Neural progenitor cell (in vitro differentiated cells): ENCODE results near the gene ZNF586. TPM values are rescaled to one million over a fixed set of nuclear protein-coding genes. Genes with fewer than 3 reads are reported as not detected.
"Not testable (repeated sequence)": the region's sequence is repeated elsewhere in the genome, so short reads cannot be mapped to it uniquely, and the experiment has no call there.

Source experiments
- DNase-seq: peaks from one replicate; pipeline ENCODE4 v3.0.0-alpha.2; 2016; ENCODE audit warnings: low spot score
- H2AFZ ChIP-seq: fragments of 200-600 bp; sonication (generic); replicated peaks from 2 replicates; pipeline ENCODE4 v1.6.1; 2016; ENCODE audit warnings: antibody characterized with exemption
- H3F3A ChIP-seq: fragments of 200-600 bp; sonication (generic); 2 replicates; pipeline ENCODE4 v1.6.1; 2016; ENCODE audit warnings: antibody characterized with exemption, low read depth
- H3K27ac ChIP-seq: fragments of 200-600 bp; sonication (generic); 2 replicates; pipeline ENCODE4 v1.5.1; 2016; ENCODE audit warnings: mild to moderate bottlenecking
- H3K27me3 ChIP-seq: fragments of 200-600 bp; sonication (generic); 2 replicates; pipeline ENCODE4 v1.6.1; 2016; ENCODE audit warnings: mild to moderate bottlenecking, moderate library complexity
- H3K36me3 ChIP-seq: fragments of 200-600 bp; sonication (generic); 2 replicates; pipeline ENCODE4 v1.5.1; 2016
- H3K4me1 ChIP-seq: fragments of 200-600 bp; sonication (generic); 2 replicates; pipeline ENCODE4 v1.6.1; 2016; ENCODE audit warnings: mixed run types
- H3K4me2 ChIP-seq: fragments of 200-600 bp; sonication (generic); 2 replicates; pipeline ENCODE4 v1.6.1; 2016
- H3K4me3 ChIP-seq: fragments of 200-600 bp; sonication (generic); 2 replicates; pipeline ENCODE4 v1.5.1; 2016
- H3K79me2 ChIP-seq: fragments of 200-600 bp; sonication (generic); 2 replicates; pipeline ENCODE4 v1.6.1; 2016; ENCODE audit warnings: low read depth
- H3K9ac ChIP-seq: fragments of 200-600 bp; sonication (generic); 2 replicates; pipeline ENCODE4 v1.6.1; 2016
- H3K9me3 ChIP-seq: fragments of 200-600 bp; sonication (generic); 2 replicates; pipeline ENCODE4 v1.5.1; 2016; ENCODE audit warnings: low read depth
- H4K20me1 ChIP-seq: fragments of 200-600 bp; sonication (generic); 2 replicates; pipeline ENCODE4 v1.6.1; 2016; ENCODE audit warnings: low read depth
- H3K27ac Mint-ChIP-seq: 3 replicates; pipeline ENCODE4 v1.8.0; 2021; ENCODE audit warnings: mixed read lengths
- H3K27me3 Mint-ChIP-seq: 2 replicates; pipeline ENCODE4 v1.8.0; 2022; ENCODE audit warnings: low read depth, mild to moderate bottlenecking, inconsistent platforms, moderate library complexity, mixed read lengths; ENCODE audit not compliant: insufficient read depth
- H3K36me3 Mint-ChIP-seq: 3 replicates; pipeline ENCODE4 v1.8.0; 2021; ENCODE audit warnings: mixed read lengths
- H3K4me1 Mint-ChIP-seq: 3 replicates; pipeline ENCODE4 v1.8.0; 2021; ENCODE audit warnings: mixed read lengths
- H3K4me3 Mint-ChIP-seq: 3 replicates; pipeline ENCODE4 v1.8.0; 2021; ENCODE audit warnings: mild to moderate bottlenecking, moderate library complexity, mixed read lengths
- H3K9me3 Mint-ChIP-seq: 3 replicates; pipeline ENCODE4 v1.8.0; 2020; ENCODE audit warnings: mixed read lengths
- EZH2 ChIP-seq: fragments of 200-600 bp; sonication (generic); IDR thresholded peaks from 2 replicates; pipeline ENCODE4 v1.6.1; 2017; ENCODE audit warnings: antibody characterized with exemption, mild to moderate bottlenecking, moderate library complexity
- EZH2phosphoT487 ChIP-seq: fragments of 200-600 bp; sonication (generic); IDR thresholded peaks from 2 replicates; pipeline ENCODE4 v1.6.1; 2017; ENCODE audit warnings: antibody characterized with exemption
- total RNA-seq: library from RNA; depleted of rRNA; stranded (reverse); fragments of >200 nt; gene quantifications from 2 replicates; pipeline ENCODE4 v1.2.3, GENCODE V29; 2015; ENCODE audit warnings: low replicate concordance
- TF ChIP-seq, protein P1 (sequence below): fragments of 200-600 bp; sonication (generic); IDR thresholded peaks from 2 replicates; pipeline ENCODE4 v1.5.1; 2017; ENCODE audit warnings: antibody characterized with exemption, mild to moderate bottlenecking

The ZNF586 gene
- total RNA-seq, 1 donor from 2014 or later: 19.8 TPM

DNA sequence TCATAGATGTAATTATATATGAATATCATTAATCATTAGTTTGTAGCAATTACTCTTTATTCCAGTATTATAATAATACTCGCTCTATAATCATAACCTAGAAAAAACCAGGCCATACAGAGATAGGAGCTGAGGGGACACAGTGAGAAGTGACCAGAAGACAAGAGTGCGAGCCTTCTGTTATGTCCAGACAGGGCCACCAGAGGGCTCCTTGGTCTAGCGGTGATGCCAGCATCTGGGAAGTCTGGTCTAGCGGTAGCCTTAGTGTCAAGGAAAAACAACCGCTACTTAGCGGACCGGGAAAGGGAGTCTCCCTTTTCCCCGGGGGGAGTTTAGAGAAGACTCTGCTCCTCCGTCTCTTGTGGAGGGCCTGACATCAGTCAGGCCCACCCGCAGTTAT, 31.2 kb upstream of the ZNF586 start:
- not testable (repeated sequence) for H3K4me2 ChIP-seq, H3K36me3 ChIP-seq, H3K27ac ChIP-seq, H3K27me3 Mint-ChIP-seq, H3K36me3 Mint-ChIP-seq, H4K20me1 ChIP-seq, H3K79me2 ChIP-seq, H3K4me3 ChIP-seq, H3K4me3 Mint-ChIP-seq, H3K9me3 ChIP-seq, H3K9ac ChIP-seq, H3K4me1 ChIP-seq, H3K27ac Mint-ChIP-seq, H3F3A ChIP-seq, H3K4me1 Mint-ChIP-seq
- H3K9me3 Mint-ChIP-seq: peaks cover 54% of the 10 kb centered on the region
- TF ChIP-seq, protein P1, sequence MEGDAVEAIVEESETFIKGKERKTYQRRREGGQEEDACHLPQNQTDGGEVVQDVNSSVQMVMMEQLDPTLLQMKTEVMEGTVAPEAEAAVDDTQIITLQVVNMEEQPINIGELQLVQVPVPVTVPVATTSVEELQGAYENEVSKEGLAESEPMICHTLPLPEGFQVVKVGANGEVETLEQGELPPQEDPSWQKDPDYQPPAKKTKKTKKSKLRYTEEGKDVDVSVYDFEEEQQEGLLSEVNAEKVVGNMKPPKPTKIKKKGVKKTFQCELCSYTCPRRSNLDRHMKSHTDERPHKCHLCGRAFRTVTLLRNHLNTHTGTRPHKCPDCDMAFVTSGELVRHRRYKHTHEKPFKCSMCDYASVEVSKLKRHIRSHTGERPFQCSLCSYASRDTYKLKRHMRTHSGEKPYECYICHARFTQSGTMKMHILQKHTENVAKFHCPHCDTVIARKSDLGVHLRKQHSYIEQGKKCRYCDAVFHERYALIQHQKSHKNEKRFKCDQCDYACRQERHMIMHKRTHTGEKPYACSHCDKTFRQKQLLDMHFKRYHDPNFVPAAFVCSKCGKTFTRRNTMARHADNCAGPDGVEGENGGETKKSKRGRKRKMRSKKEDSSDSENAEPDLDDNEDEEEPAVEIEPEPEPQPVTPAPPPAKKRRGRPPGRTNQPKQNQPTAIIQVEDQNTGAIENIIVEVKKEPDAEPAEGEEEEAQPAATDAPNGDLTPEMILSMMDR: peak; percentile 72
- DNase-seq: peak; percentile 70
- H3K27me3 ChIP-seq: peaks cover 10% of the 10 kb centered on the region
- peak overlapping the region; percentile 85 for H2AFZ ChIP-seq

DNA sequence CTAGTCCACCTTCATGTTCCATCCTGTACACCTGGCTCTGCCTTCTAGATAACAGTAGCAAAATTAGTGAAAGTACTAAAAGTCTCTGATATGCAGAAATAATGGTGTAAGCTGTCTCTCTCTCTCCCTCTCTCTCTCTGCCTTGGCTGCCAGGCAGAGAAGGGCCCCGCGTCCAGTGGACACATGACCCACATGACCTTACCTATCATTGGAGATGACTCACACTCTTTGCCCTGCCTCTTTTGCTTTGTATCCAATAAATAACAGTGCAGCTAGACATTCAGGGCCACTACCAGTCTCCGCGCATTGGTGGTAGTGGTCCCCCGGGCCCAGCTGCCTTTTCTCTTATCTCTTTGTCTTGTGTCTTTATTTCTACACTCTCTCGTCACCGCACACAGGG, 30.7 kb upstream of the ZNF586 start:
- not testable (repeated sequence) for H3K4me2 ChIP-seq, H3K4me1 Mint-ChIP-seq, H3K27me3 Mint-ChIP-seq, H3K36me3 ChIP-seq, H3K27ac Mint-ChIP-seq, H3K36me3 Mint-ChIP-seq, H4K20me1 ChIP-seq, H3K79me2 ChIP-seq, DNase-seq, H3K9ac ChIP-seq, H3K9me3 ChIP-seq, H3K4me3 Mint-ChIP-seq, H3F3A ChIP-seq, H3K4me3 ChIP-seq, H3K27ac ChIP-seq, H3K4me1 ChIP-seq
- H3K9me3 Mint-ChIP-seq: peaks cover 50% of the 10 kb centered on the region
- peak overlapping the region; percentile 85 for H2AFZ ChIP-seq
- peaks cover 10% of the 10 kb centered on the region for H3K27me3 ChIP-seq

DNA sequence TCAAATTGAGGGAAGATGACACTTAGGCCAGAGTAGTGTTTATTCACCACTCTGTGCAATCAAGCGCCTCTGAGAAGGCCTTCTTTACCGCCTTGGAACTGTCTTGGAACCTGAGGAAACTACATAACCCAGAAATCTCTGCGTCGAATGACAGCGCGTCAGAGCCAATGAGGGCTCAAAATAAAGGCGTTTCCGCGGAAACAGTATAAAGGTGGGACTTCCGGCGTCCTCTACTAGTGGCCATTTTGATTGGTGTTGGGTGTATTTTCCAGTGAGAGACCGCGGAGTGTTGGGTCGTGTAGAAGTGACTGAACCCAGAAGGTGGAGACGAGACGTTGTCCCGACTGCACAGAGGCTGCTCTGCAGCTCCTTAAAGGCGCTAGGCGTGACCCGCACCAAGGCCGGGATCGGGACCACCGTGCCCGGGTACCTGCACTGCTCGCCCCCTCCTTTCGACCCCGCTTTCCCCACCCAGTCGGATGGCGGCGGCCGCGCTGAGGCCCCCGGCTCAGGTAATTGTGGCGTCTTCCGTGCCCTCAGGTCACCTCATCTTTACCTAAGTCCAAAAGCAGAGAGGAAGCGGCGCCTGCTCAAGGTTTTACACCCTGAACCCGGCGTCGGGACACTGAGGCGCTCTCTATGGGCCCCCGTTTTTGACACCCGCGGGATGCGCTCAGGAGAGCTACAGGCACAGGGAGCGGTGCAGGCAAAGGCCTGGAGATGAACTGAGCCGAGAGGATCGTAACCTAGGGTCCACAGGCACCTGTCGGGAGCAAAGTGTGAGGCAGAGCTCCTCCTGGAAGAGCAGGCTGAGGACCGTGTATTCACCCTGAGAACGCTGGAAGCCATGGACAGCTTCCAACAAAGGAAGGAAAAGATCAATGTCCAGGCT, 22.6 kb upstream of the ZNF586 start, which contains the start of gene ZNF776:
TSS of gene ZNF776 (plus strand) at position 236 of the 892 bp plus-strand sequence. CDS start at position 480, 244 bp downstream.
- peak within 1 kb of the TSS; percentile 82 for H2AFZ ChIP-seq
- H3K4me1 ChIP-seq: peaks cover 10% of the 10 kb centered on the region
- no peaks in the 10 kb centered on the region for H3K9me3 ChIP-seq
- peaks cover 34% of the 10 kb centered on the region for H4K20me1 ChIP-seq
- H3K27ac Mint-ChIP-seq: peak within 1 kb of the TSS; percentile 94
- no peaks in the 10 kb centered on the region for H3K36me3 ChIP-seq
- H3F3A ChIP-seq: no peaks in the 10 kb centered on the region
- peak within 1 kb of the TSS; percentile 84 for H3K4me3 ChIP-seq
- peaks cover 54% of the 10 kb centered on the region for H3K9me3 Mint-ChIP-seq
- no peaks in the 10 kb centered on the region for H3K27me3 ChIP-seq
- H3K9ac ChIP-seq: peak within 1 kb of the TSS; percentile 87
- H3K4me1 Mint-ChIP-seq: peaks cover 12% of the 10 kb centered on the region
- peak within 1 kb of the TSS; percentile 96 for H3K4me3 Mint-ChIP-seq
- H3K79me2 ChIP-seq: peaks cover 48% of the 10 kb centered on the region
- DNase-seq: peak; percentile 95
- TF ChIP-seq EZH2phosphoT487 (no peak), EZH2 (no peak)
- TF ChIP-seq, protein P1: no peak
- no peak within 1 kb of the TSS for H3K27ac ChIP-seq
- peaks cover 10% of the 10 kb centered on the region for H3K27me3 Mint-ChIP-seq
- H3K36me3 Mint-ChIP-seq: peaks cover 44% of the 10 kb centered on the region
- H3K4me2 ChIP-seq: peak within 1 kb of the TSS; percentile 97

DNA sequence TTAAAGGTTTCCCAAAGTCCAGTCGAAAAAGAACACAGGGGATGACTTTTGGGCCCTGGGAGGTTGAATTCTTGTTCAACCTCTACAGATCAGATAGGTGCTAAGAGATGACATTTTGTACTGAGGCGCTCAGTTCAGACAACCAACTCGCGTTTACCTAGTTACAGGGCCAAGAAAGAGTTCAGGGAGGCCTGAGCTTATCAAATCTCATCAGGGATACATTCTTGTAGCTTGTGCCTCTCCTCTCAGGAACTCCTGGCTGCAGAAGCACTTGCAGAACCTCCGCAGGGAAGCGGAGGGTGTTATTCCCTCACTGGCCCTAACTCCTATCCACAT, 22.0 kb upstream of the ZNF586 start:
- no peak overlapping the region for H3K27ac ChIP-seq
- H2AFZ ChIP-seq: no peak overlapping the region

More for the DNA sequence above, 22.0 kb upstream of the ZNF586 start:
- DNase-seq: no peak
- no peaks in the 10 kb centered on the region for H3K9me3 ChIP-seq
- no peaks in the 10 kb centered on the region for H3F3A ChIP-seq
- Mint-ChIP-seq H3K27ac (no peak overlapping the region), H3K4me1 (peaks cover 12% of the 10 kb centered on the region), H3K36me3 (peaks cover 50% of the 10 kb centered on the region), H3K4me3 (peak overlapping the region; percentile 96), H3K27me3 (peaks cover 7% of the 10 kb centered on the region), H3K9me3 (peaks cover 56% of the 10 kb centered on the region)
- H3K4me3 ChIP-seq: peak overlapping the region; percentile 84
- peak overlapping the region; percentile 87 for H3K9ac ChIP-seq
- H3K79me2 ChIP-seq: peaks cover 48% of the 10 kb centered on the region
- no peaks in the 10 kb centered on the region for H3K27me3 ChIP-seq
- H3K4me2 ChIP-seq: peak overlapping the region; percentile 97
- H3K4me1 ChIP-seq: peaks cover 10% of the 10 kb centered on the region
- H4K20me1 ChIP-seq: peaks cover 34% of the 10 kb centered on the region
- H3K36me3 ChIP-seq: no peaks in the 10 kb centered on the region
- TF ChIP-seq, protein P1: no peak
- no peak for TF ChIP-seq EZH2
